Muscle of leg (tissue), 11 donors: ENCODE measurements around the gene SAP25. TPM values are rescaled to one million over a fixed set of nuclear protein-coding genes. Genes with fewer than 3 reads are reported as not detected.
A peak's percentile ranks its signal among the peaks of the same experiment; 100 is the strongest.
"Not testable (repeated sequence)": the region's sequence is repeated elsewhere in the genome, so short reads cannot be mapped to it uniquely, and the experiment has no call there.

ENCODE experiments used
- DNase-seq: peaks from one replicate; pipeline ENCODE4 v3.0.0; 2013
- H3K27ac ChIP-seq: one replicate; pipeline ENCODE4 v1.5.1; 2013; ENCODE audit warnings: mild to moderate bottlenecking, low read length, control low read depth
- H3K27me3 ChIP-seq: one replicate; pipeline ENCODE4 v1.6.1; 2013; ENCODE audit warnings: low read length; ENCODE audit not compliant: control insufficient read depth, insufficient read depth
- H3K36me3 ChIP-seq: one replicate; pipeline ENCODE4 v1.6.1; 2013; ENCODE audit warnings: low read length; ENCODE audit not compliant: control insufficient read depth, insufficient read depth
- H3K4me1 ChIP-seq: one replicate; pipeline ENCODE4 v1.6.1; 2013; ENCODE audit warnings: low read length; ENCODE audit not compliant: control insufficient read depth, insufficient read depth
- H3K4me3 ChIP-seq: one replicate; pipeline ENCODE4 v1.5.1; 2013; ENCODE audit warnings: low read length, control low read depth
- H3K9me3 ChIP-seq: replicated peaks from 2 replicates; pipeline ENCODE4 v1.6.1; 2013; ENCODE audit warnings: low read depth, low read length; ENCODE audit not compliant: control insufficient read depth
- WGBS: methylation state at CpG from one replicate; pipeline ENCODE4 v1.1.5; 2013; ENCODE audit warnings: missing lambda C conversion rate; ENCODE audit not compliant: insufficient coverage; 5-methylcytosine and 5-hydroxymethylcytosine counted together
- polyA plus RNA-seq, 8 donors: library from polyadenylated mRNA; unstranded; fragments of 120-200 nt; gene quantifications; one replicate each; pipeline versions ENCODE4 v1.2.1 to v1.2.3, GENCODE V29; 2013; ENCODE audit warnings: inconsistent platforms in 1 of 8, low replicate concordance in 1 of 8; ENCODE audit not compliant: insufficient read length in 8 of 8, insufficient read depth in 1 of 8
- total RNA-seq: library from RNA; stranded (reverse); fragments of 120-200 nt; gene quantifications from one replicate; pipeline ENCODE4 v1.2.4, GENCODE V29; 2013

SAP25 gene
- total and polyA plus RNA-seq, 9 donors, result 0.98 to 8.3 (median 3.7) TPM

DNA sequence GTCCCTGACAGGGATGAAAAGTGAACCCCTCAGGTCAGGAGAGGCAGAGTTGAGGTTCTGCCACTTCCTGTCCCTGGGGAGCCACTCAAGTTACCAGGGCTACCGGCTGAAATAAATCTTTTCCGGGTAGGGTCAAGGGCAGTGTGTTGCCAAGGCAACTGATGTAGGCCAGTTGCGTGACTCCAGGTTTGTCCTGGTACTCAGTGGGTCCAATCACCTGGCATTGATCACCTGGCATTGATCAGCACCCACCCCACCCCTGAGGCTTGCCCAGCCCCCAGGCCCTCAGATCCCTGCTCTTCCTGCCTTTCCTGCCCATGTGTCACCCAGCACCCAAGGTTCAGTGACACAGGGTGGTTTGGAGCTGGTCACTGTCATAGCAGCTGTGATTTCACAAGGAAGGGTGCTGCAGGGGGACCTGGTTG is 5.9 kb downstream of the SAP25 start:
- Histone ChIP-seq H3K27me3 (peaks cover 39% of the 10 kb centered on the region), H3K4me1 (peaks cover 17% of the 10 kb centered on the region), H3K36me3 (peaks cover 14% of the 10 kb centered on the region), H3K9me3 (no peaks in the 10 kb centered on the region), H3K27ac (no peak overlapping the region), H3K4me3 (no peak overlapping the region)
- WGBS, result 41% methylated on average over 3 of the region's 3 CpGs
- no peak for DNase-seq

- peaks cover 17% of the 10 kb centered on the region for H3K4me1 ChIP-seq
- no peaks in the 10 kb centered on the region for H3K9me3 ChIP-seq
- DNase-seq, result peak; percentile 11
- 19% methylated on average over 4 of the region's 12 CpGs for WGBS
- peaks cover 34% of the 10 kb centered on the region for H3K27me3 ChIP-seq
- H3K36me3 ChIP-seq, result peaks cover 19% of the 10 kb centered on the region
- no peak overlapping the region for H3K4me3 ChIP-seq
- peak overlapping the region; percentile 49 for H3K27ac ChIP-seq
Observed at GRCh38 chr7:100567031-100567730, 6.5 kb downstream of the SAP25 start.

- Histone ChIP-seq H3K36me3 (peaks cover 28% of the 10 kb centered on the region), H3K27me3 (peaks cover 25% of the 10 kb centered on the region), H3K9me3 (no peaks in the 10 kb centered on the region), H3K4me1 (peaks cover 17% of the 10 kb centered on the region), H3K27ac (no peak overlapping the region), H3K4me3 (no peak overlapping the region)
- 86% methylated on average over 5 of the region's 6 CpGs for WGBS
- peak; percentile 8 for DNase-seq
Observed at GRCh38 chr7:100566018-100566531, 7.6 kb downstream of the SAP25 start.

- peaks cover 16% of the 10 kb centered on the region for H3K27me3 ChIP-seq
- H3K9me3 ChIP-seq, result no peaks in the 10 kb centered on the region
- peaks cover 31% of the 10 kb centered on the region for H3K36me3 ChIP-seq
- no peak overlapping the region for H3K4me3 ChIP-seq
- peaks cover 14% of the 10 kb centered on the region for H3K4me1 ChIP-seq
- 89% methylated on average over 3 of the region's 11 CpGs for WGBS
- no peak for DNase-seq
- H3K27ac ChIP-seq, result no peak overlapping the region
Observed at GRCh38 chr7:100565133-100565571, 8.5 kb downstream of the SAP25 start.

DNA sequence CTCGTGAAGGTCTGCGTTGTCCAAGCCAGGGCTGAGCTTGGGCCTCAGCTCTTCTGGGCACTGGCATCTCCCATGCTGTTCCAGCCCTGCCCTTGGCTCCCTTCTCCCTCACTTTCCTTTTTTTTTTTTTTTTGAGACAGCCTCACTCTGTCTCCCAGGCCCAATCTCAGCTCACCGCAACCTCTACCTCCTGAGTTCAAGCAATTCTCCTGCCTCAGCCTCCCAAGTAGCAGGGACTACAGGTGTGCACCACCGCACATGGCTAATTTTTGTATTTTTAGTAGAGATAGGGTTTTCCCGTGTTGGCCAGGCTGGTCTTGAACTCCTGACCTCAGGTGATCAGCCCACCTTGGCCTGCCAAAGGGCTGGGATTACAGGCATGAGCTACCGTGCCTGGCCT is 9.3 kb downstream of the SAP25 start:
- not testable (repeated sequence) for H3K4me1 ChIP-seq, H3K4me3 ChIP-seq, H3K9me3 ChIP-seq, H3K27me3 ChIP-seq, DNase-seq, H3K27ac ChIP-seq
- WGBS, result 81% methylated on average over 3 of the region's 6 CpGs
- peaks cover 31% of the 10 kb centered on the region for H3K36me3 ChIP-seq

DNA sequence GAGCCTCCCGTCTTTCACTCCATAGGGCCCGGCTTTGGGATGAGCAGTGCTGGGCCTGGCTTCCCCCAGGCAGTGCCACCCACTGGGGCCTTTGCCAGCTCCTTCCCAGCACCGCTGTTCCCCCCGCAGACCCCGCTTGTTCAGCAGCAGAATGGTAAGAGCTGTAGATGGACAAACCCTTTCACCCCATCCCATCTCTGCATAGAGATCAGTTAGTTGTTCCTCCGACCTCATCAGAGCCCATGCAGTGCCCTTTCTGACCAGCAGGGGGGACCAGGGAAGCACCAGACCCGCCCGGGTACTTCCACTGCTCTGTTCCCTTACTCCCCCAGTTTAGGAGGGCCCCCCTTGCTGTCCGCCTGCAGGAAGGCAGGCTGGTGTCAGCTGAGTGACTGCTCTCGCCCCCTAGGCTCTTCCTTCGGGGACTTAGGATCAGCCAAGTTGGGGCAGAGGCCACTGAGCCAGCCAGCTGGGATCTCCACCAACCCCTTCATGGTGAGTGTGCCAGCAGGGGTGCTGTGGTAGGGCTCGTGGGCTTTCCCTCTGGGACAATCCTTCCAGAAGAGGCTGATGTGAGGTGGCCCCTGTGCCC is 9.8 kb downstream of the SAP25 start:
- 30% methylated on average over 8 of the region's 12 CpGs for whole genome bisulfite sequencing

GRCh38 chr7:100563100-100563564 is 10.6 kb downstream of the SAP25 start:
- Histone ChIP-seq H3K9me3 (no peaks in the 10 kb centered on the region), H3K27ac (no peak overlapping the region), H3K4me1 (peaks cover 3% of the 10 kb centered on the region), H3K4me3 (no peak overlapping the region), H3K36me3 (peaks cover 33% of the 10 kb centered on the region), H3K27me3 (no peaks in the 10 kb centered on the region)
- no peak for DNase-seq
- 93% methylated on average over 6 of the region's 8 CpGs for WGBS

More for the DNA sequence above, 9.8 kb downstream of the SAP25 start:
- H3K27ac ChIP-seq, result no peak overlapping the region
- DNase-seq, result peak; percentile 74
- no peak overlapping the region for H3K4me3 ChIP-seq
- H3K9me3 ChIP-seq, result no peaks in the 10 kb centered on the region
- peaks cover 3% of the 10 kb centered on the region for H3K27me3 ChIP-seq
- H3K36me3 ChIP-seq, result peaks cover 33% of the 10 kb centered on the region
- H3K4me1 ChIP-seq, result peaks cover 3% of the 10 kb centered on the region

- no peaks in the 10 kb centered on the region for H3K9me3 ChIP-seq
- peaks cover 33% of the 10 kb centered on the region for H3K36me3 ChIP-seq
- DNase-seq, result peak; percentile 10
- H3K4me1 ChIP-seq, result peaks cover 3% of the 10 kb centered on the region
- 79% methylated on average over 21 of the region's 26 CpGs for WGBS
- H3K27ac ChIP-seq, result no peak overlapping the region
- H3K4me3 ChIP-seq, result no peak overlapping the region
- H3K27me3 ChIP-seq, result no peaks in the 10 kb centered on the region
Observed at GRCh38 chr7:100562195-100563099, 11.3 kb downstream of the SAP25 start.

GRCh38 chr7:100561491-100562194 is 12.1 kb downstream of the SAP25 start:
- 93% methylated on average over 12 of the region's 12 CpGs for WGBS
- Histone ChIP-seq H3K27me3 (no peaks in the 10 kb centered on the region), H3K27ac (no peak overlapping the region), H3K36me3 (peaks cover 34% of the 10 kb centered on the region), H3K4me3 (no peak overlapping the region), H3K9me3 (no peaks in the 10 kb centered on the region), H3K4me1 (peaks cover 3% of the 10 kb centered on the region)
- DNase-seq, result no peak
